K562 (cell line): ENCODE measurements around the gene IGF2BP3. TPM values are rescaled to one million over a fixed set of nuclear protein-coding genes. Genes with fewer than 3 reads are reported as not detected.

Source experiments
- ATAC-seq: fragments of 200-7000 bp; cut with Tn5 transposase; 3 replicates; pipeline ENCODE4 v1.9.1; 2020; ENCODE audit warnings: moderate library complexity
- BruUV-seq: library from RNA; stranded (reverse); fragments of 400-500 nt; replicated peaks from 2 replicates; lab custom pipeline; 2021; lab: Mats Ljungman, UMichigan
- CTCF ChIA-PET: fragments of 300-600 bp; formaldehyde crosslinking; extraction: SDS; loops from one replicate; lab custom pipeline; 2021; ENCODE audit warnings: low intra/inter-chr PET ratio; lab: Yijun Ruan, JAX
- POLR2A ChIA-PET: fragments of 300-600, 350-650 bp; sonication (Branson Sonifier 250); formaldehyde crosslinking; extraction: SDS; loops from one replicate; lab custom pipeline; 2021; ENCODE audit warnings: antibody characterized with exemption, inconsistent platforms; lab: Yijun Ruan, JAX
- DNase-seq, 4 experiments: peaks; one replicate each; pipeline versions ENCODE4 v3.0.0 to v3.0.0-alpha.2; 2011 to 2018; ENCODE audit warnings: low spot score in 3 of 4, mixed read lengths in 3 of 4; ENCODE audit errors: extremely low read depth in 1 of 4
- FAIRE-seq: peaks from 2 replicates; lab custom pipeline; 2011; peaks lifted over from hg19 to GRCh38; lab: Jason Lieb, UNC
- H2AFZ ChIP-seq: 2 replicates; pipeline ENCODE4 v1.6.0; 2011; ENCODE audit warnings: low read depth, low read length, control low read depth, inconsistent platforms
- H3K27ac ChIP-seq: fragments of 200-600 bp; 3 replicates; pipeline ENCODE4 v1.8.0; 2011; ENCODE audit warnings: low read depth, mild to moderate bottlenecking, control low read depth, inconsistent platforms, low read length, moderate library complexity, mixed read lengths; ENCODE audit errors: extremely low read depth
- H3K27me3 ChIP-seq, 2 experiments: fragments of 300-600 bp in 1 of 2; 2 replicates in 1 of 2; 3 replicates in 1 of 2; pipeline versions ENCODE4 v1.6.0 to v1.8.0; 2011; ENCODE audit warnings: inconsistent platforms in 2 of 2, low read length in 2 of 2, mild to moderate bottlenecking in 1 of 2, mixed read lengths in 1 of 2, moderate library complexity in 1 of 2; ENCODE audit not compliant: control insufficient read depth in 2 of 2, insufficient read depth in 2 of 2
- H3K36me3 ChIP-seq: fragments of 300-600 bp; 3 replicates; pipeline ENCODE4 v1.8.0; 2011; ENCODE audit warnings: mild to moderate bottlenecking, low read length, inconsistent platforms; ENCODE audit not compliant: control insufficient read depth, insufficient read depth
- H3K4me1 ChIP-seq, 2 experiments: fragments of 200-600 bp in 1 of 2; replicated peaks in 1 of 2; 2 replicates in 1 of 2; 3 replicates in 1 of 2; pipeline versions ENCODE4 v1.5.1 to v1.8.0; 2011; ENCODE audit warnings: inconsistent platforms in 2 of 2, low read length in 2 of 2, mild to moderate bottlenecking in 1 of 2, mixed read lengths in 1 of 2, moderate library complexity in 1 of 2; ENCODE audit not compliant: control insufficient read depth in 2 of 2, insufficient read depth in 2 of 2
- H3K4me2 ChIP-seq: 2 replicates; pipeline ENCODE4 v1.6.1; 2011; ENCODE audit warnings: low read length, control low read depth, inconsistent platforms, mixed read lengths; ENCODE audit not compliant: insufficient read depth
- H3K4me3 ChIP-seq: fragments of 200-600 bp; sonication (generic), shearing (Covaris generic); 2 replicates; pipeline ENCODE4 v1.5.1; 2016; ENCODE audit warnings: control low read depth, inconsistent platforms
- H3K79me2 ChIP-seq: fragments of 200-600 bp; 3 replicates; pipeline ENCODE4 v1.8.0; 2011; ENCODE audit warnings: low read length, inconsistent platforms; ENCODE audit not compliant: control insufficient read depth, insufficient read depth
- H3K9ac ChIP-seq, 2 experiments: 2 replicates each; pipeline versions ENCODE4 v1.6.0 to v1.6.1; 2011; ENCODE audit warnings: low read depth in 2 of 2, low read length in 2 of 2, control low read depth in 1 of 2, inconsistent platforms in 1 of 2, mild to moderate bottlenecking in 1 of 2, mixed read lengths in 1 of 2; ENCODE audit not compliant: insufficient read depth in 1 of 2
- H3K9me1 ChIP-seq: one replicate; pipeline ENCODE4 v1.6.0; 2011; ENCODE audit warnings: inconsistent platforms, mild to moderate bottlenecking, low read length, moderate library complexity; ENCODE audit not compliant: control insufficient read depth, insufficient read depth
- H3K9me3 ChIP-seq: replicated peaks from 2 replicates; pipeline ENCODE4 v1.5.1; 2011; ENCODE audit warnings: low read depth, low read length, inconsistent platforms; ENCODE audit not compliant: control insufficient read depth, insufficient read depth
- H4K20me1 ChIP-seq: replicated peaks from 2 replicates; pipeline ENCODE4 v1.6.1; 2011; ENCODE audit warnings: low read length, inconsistent platforms, mixed read lengths; ENCODE audit not compliant: control insufficient read depth, insufficient read depth
- NFIC ChIP-seq: fragments of 450-650 bp; IDR thresholded peaks from 2 replicates; pipeline ENCODE4 v1.6.1; 2017; ENCODE audit warnings: mild to moderate bottlenecking, inconsistent platforms
- SMARCA4 ChIP-seq: fragments of 450-650 bp; IDR thresholded peaks from 2 replicates; pipeline ENCODE4 v1.6.1; 2016
- TFAM ChIP-seq: fragments of 250-450 bp; sonication (Bioruptor Pico); conservative IDR thresholded peaks from 2 replicates; pipeline ENCODE4 v1.5.0; 2021; ENCODE audit warnings: mild to moderate bottlenecking, moderate library complexity
- WGBS: fragments of 100-300 bp; shearing (Covaris generic); methylation state at CpG from one replicate; pipeline ENCODE4 v1.1.6; 2016; ENCODE audit warnings: low coverage, mixed read lengths; ENCODE audit not compliant: insufficient coverage; ENCODE audit errors: missing lambda C conversion rate; 5-methylcytosine and 5-hydroxymethylcytosine counted together
- in situ Hi-C: fragments of 300-500 bp; cut with MboI; formaldehyde crosslinking; loops from 4 replicates; pipeline ENCODE4 v1.15.0; 2018; ENCODE audit warnings: inconsistent platforms, mixed read lengths
- intact Hi-C: fragments of 100-400 bp; cut with micrococcal nuclease; formaldehyde crosslinking; loops from 2 replicates; pipeline ENCODE4 v1.14.2; 2022
- polyA plus RNA-seq, 8 experiments: library from polyadenylated mRNA; depleted of rRNA in 4 of 8; stranded (reverse) in 5 of 8; unstranded in 3 of 8; fragments of >200 nt; fragmentation: Nextera tagmentation in 2 of 8; fragmentation: Illumina TruSeq in 1 of 8; extraction: Ambion mirVana in 2 of 8; extraction: Trizol in 1 of 8; gene quantifications; 2 replicates each; pipeline versions ENCODE4 v1.2.1 to v1.2.3, GENCODE V29; 2011 to 2014; ENCODE audit warnings: inconsistent platforms in 1 of 8, missing spikeins in 1 of 8
- total RNA-seq, 7 experiments: library from RNA; depleted of rRNA in 6 of 7; stranded (reverse); fragments of >200 nt in 6 of 7; fragmentation: Illumina TruSeq in 2 of 7; extraction: Trizol in 2 of 7; gene quantifications; 2 replicates each; pipeline versions ENCODE4 v1.2.1 to v1.2.3, GENCODE V29; 2011 to 2021; ENCODE audit warnings: low replicate concordance in 1 of 7
- TF ChIP-seq, protein P1 (sequence below): sonication (generic); formaldehyde crosslinking; IDR thresholded peaks from 2 replicates; pipeline ENCODE4 v1.8.0; 2022; ENCODE audit warnings: mild to moderate bottlenecking, missing genetic modification reagents

IGF2BP3 gene
- total and polyA plus RNA-seq, 9 of the 15 experiments (the other 6 are each of a cell fraction or from before 2014, with no cell fraction given) = 8.4 to 88.1 (median 61.2) TPM

GRCh38 chr7:23335136-23335535 is 135.2 kb downstream of the IGF2BP3 start (continued):
- TF ChIP-seq, protein P1, sequence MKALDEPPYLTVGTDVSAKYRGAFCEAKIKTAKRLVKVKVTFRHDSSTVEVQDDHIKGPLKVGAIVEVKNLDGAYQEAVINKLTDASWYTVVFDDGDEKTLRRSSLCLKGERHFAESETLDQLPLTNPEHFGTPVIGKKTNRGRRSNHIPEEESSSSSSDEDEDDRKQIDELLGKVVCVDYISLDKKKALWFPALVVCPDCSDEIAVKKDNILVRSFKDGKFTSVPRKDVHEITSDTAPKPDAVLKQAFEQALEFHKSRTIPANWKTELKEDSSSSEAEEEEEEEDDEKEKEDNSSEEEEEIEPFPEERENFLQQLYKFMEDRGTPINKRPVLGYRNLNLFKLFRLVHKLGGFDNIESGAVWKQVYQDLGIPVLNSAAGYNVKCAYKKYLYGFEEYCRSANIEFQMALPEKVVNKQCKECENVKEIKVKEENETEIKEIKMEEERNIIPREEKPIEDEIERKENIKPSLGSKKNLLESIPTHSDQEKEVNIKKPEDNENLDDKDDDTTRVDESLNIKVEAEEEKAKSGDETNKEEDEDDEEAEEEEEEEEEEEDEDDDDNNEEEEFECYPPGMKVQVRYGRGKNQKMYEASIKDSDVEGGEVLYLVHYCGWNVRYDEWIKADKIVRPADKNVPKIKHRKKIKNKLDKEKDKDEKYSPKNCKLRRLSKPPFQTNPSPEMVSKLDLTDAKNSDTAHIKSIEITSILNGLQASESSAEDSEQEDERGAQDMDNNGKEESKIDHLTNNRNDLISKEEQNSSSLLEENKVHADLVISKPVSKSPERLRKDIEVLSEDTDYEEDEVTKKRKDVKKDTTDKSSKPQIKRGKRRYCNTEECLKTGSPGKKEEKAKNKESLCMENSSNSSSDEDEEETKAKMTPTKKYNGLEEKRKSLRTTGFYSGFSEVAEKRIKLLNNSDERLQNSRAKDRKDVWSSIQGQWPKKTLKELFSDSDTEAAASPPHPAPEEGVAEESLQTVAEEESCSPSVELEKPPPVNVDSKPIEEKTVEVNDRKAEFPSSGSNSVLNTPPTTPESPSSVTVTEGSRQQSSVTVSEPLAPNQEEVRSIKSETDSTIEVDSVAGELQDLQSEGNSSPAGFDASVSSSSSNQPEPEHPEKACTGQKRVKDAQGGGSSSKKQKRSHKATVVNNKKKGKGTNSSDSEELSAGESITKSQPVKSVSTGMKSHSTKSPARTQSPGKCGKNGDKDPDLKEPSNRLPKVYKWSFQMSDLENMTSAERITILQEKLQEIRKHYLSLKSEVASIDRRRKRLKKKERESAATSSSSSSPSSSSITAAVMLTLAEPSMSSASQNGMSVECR = no peak
- no peak for TF ChIP-seq TFAM (CRISPR knock-in tag)

GRCh38 chr7:23334482-23335056 is 135.7 kb downstream of the IGF2BP3 start:
- in situ Hi-C loops (no loop called here), intact Hi-C loops (no loop called here)
- peak; percentile 50 for TF ChIP-seq NFIC
- no peak for TF ChIP-seq SMARCA4
- CTCF ChIA-PET = no interaction called here
- Histone ChIP-seq H3K9me3 (no peaks in the 10 kb centered on the region), H3K27ac (no peak overlapping the region), H3K4me1 (no peaks in the 10 kb centered on the region), H3K9me1 (no peaks in the 10 kb centered on the region), H3K27me3 (no peaks in the 10 kb centered on the region), H2AFZ (no peak overlapping the region), H4K20me1 (no peaks in the 10 kb centered on the region), H3K79me2 (no peaks in the 10 kb centered on the region), H3K9ac (no peak overlapping the region), H3K4me3 (no peak overlapping the region), H3K4me2 (no peak overlapping the region), H3K36me3 (peaks cover 86% of the 10 kb centered on the region)
- no TSS peak for BruUV-seq
- no peak for ATAC-seq
- DNase-seq = peak in 1 of 4 experiments; percentile 11
- WGBS = 92% methylated on average over 4 of the region's 5 CpGs
- POLR2A ChIA-PET = interaction anchor here (1.6 kb wide), 1 partner anchor 34 kb away, joined by 3 read pairs; no protein-coding TSS in a partner anchor
- no peak for FAIRE-seq
